HepG2 (cell line): ENCODE data around the gene EPB41L2. TPM values are rescaled to one million over a fixed set of nuclear protein-coding genes. Genes with fewer than 3 reads are reported as not detected.

Experiments
- AHR ChIP-seq: IDR thresholded peaks from 2 replicates; pipeline ENCODE4 v1.6.1; 2018; ENCODE audit warnings: missing genetic modification reagents, missing compliant biosample characterization
- CBFB ChIP-seq: sonication (generic); formaldehyde crosslinking; IDR thresholded peaks from 2 replicates; pipeline ENCODE4 v1.4.0; 2020; ENCODE audit warnings: missing genetic modification reagents
- FOXC1 ChIP-seq: sonication (generic); formaldehyde crosslinking; IDR thresholded peaks from 2 replicates; pipeline ENCODE4 v1.8.0; 2022; ENCODE audit warnings: mild to moderate bottlenecking, missing genetic modification reagents, borderline replicate concordance
- GATAD2A ChIP-seq: IDR thresholded peaks from 2 replicates; pipeline ENCODE4 v1.6.1; 2016
- KDM3A ChIP-seq: IDR thresholded peaks from 2 replicates; pipeline ENCODE4 v1.6.1; 2018; ENCODE audit warnings: low read depth, missing compliant biosample characterization
- PRDM15 ChIP-seq: sonication (generic); formaldehyde crosslinking; IDR thresholded peaks from 2 replicates; pipeline ENCODE4 v1.4.0; 2020; ENCODE audit warnings: missing genetic modification reagents
- SOX5 ChIP-seq: IDR thresholded peaks from 2 replicates; pipeline ENCODE4 v1.6.1; 2016; ENCODE audit warnings: borderline replicate concordance
- SP5 ChIP-seq: IDR thresholded peaks from 2 replicates; pipeline ENCODE4 v1.6.1; 2016; ENCODE audit warnings: low read depth, borderline replicate concordance
- TMF1 ChIP-seq: sonication (generic); formaldehyde crosslinking; IDR thresholded peaks from 2 replicates; pipeline ENCODE4 v1.8.1; 2022; ENCODE audit warnings: low read depth, missing genetic modification reagents
- ZFP82 ChIP-seq: sonication (generic); formaldehyde crosslinking; IDR thresholded peaks from 2 replicates; pipeline ENCODE4 v1.5.1; 2020; ENCODE audit warnings: mild to moderate bottlenecking, missing genetic modification reagents, borderline replicate concordance
- polyA plus RNA-seq, 8 experiments: library from polyadenylated mRNA; depleted of rRNA in 3 of 8; stranded (reverse) in 7 of 8; unstranded in 1 of 8; fragments of >200 nt; fragmentation: Illumina TruSeq in 4 of 8; extraction: Trizol in 4 of 8; gene quantifications; 2 replicates each; pipeline versions ENCODE4 v1.2.1 to v1.2.3, GENCODE V29; 2011 to 2016; ENCODE audit warnings: low read depth in 4 of 8, missing spikeins in 1 of 8, mixed read lengths in 1 of 8; ENCODE audit not compliant: insufficient read depth in 1 of 8
- total RNA-seq, 5 experiments: library from RNA; depleted of rRNA; stranded (reverse); fragments of >200 nt; fragmentation: Illumina TruSeq; extraction: Trizol; gene quantifications; 2 replicates each; pipeline ENCODE4 v1.2.3, GENCODE V29; 2016; ENCODE audit warnings: low read depth in 1 of 5
- TF ChIP-seq, protein P1 (sequence below): sonication (generic); formaldehyde crosslinking; IDR thresholded peaks from 2 replicates; pipeline ENCODE4 v1.9.0; 2021; ENCODE audit warnings: mild to moderate bottlenecking, missing genetic modification reagents
- TF ChIP-seq, protein P2 (sequence below): sonication (generic); formaldehyde crosslinking; IDR thresholded peaks from 2 replicates; pipeline ENCODE4 v1.5.1; 2020; ENCODE audit warnings: missing genetic modification reagents, mild to moderate bottlenecking, borderline replicate concordance
- TF ChIP-seq, protein P3 (sequence below): sonication (generic); formaldehyde crosslinking; IDR thresholded peaks from 2 replicates; pipeline ENCODE4 v1.4.0; 2020; ENCODE audit warnings: missing genetic modification reagents
- TF ChIP-seq, protein P4 (sequence below): sonication (generic); formaldehyde crosslinking; IDR thresholded peaks from 2 replicates; pipeline ENCODE4 v1.8.0; 2022; ENCODE audit warnings: mild to moderate bottlenecking, missing genetic modification reagents

Gene EPB41L2
- total and polyA plus RNA-seq, 2 of the 13 experiments (the other 11 are each of a cell fraction or from before 2014, with no cell fraction given) = 41.7 to 56.4 TPM

DNA sequence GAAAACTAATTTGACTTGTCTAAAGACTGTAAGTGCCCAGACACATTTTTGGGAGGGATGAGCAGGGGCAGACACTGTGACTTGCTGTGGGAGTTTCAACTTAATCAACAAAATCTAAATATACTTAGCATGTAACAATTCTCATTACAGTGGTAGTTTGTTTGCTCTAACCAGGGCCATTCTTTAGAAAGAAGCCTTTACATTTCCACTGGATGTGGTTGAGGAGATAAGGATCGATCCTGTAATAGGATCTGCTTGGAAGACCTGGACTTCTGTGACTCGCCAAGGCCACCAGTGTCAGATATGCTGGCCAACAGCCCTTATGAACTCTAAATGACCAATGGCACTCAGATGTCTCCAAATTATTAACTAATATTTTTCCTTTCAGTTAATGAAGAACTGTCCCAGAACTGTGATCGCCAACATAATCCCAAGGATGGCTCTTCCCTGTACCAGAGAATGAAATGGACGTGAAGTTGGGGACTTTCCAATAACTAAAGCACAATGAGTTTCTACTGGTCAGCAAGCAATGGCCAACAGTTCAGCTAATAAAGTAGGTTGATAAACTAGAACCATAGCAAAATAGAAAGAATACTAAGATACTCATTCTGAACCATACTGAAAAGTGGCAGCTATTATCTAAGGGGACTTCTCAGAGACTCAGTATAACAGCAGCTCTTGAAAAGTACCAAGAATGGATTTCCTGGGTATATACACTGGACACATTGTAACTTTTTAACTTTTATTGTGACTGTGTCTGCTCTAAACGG lies 228.4 kb downstream of the EPB41L2 start (continued):
- TF ChIP-seq, protein P1, sequence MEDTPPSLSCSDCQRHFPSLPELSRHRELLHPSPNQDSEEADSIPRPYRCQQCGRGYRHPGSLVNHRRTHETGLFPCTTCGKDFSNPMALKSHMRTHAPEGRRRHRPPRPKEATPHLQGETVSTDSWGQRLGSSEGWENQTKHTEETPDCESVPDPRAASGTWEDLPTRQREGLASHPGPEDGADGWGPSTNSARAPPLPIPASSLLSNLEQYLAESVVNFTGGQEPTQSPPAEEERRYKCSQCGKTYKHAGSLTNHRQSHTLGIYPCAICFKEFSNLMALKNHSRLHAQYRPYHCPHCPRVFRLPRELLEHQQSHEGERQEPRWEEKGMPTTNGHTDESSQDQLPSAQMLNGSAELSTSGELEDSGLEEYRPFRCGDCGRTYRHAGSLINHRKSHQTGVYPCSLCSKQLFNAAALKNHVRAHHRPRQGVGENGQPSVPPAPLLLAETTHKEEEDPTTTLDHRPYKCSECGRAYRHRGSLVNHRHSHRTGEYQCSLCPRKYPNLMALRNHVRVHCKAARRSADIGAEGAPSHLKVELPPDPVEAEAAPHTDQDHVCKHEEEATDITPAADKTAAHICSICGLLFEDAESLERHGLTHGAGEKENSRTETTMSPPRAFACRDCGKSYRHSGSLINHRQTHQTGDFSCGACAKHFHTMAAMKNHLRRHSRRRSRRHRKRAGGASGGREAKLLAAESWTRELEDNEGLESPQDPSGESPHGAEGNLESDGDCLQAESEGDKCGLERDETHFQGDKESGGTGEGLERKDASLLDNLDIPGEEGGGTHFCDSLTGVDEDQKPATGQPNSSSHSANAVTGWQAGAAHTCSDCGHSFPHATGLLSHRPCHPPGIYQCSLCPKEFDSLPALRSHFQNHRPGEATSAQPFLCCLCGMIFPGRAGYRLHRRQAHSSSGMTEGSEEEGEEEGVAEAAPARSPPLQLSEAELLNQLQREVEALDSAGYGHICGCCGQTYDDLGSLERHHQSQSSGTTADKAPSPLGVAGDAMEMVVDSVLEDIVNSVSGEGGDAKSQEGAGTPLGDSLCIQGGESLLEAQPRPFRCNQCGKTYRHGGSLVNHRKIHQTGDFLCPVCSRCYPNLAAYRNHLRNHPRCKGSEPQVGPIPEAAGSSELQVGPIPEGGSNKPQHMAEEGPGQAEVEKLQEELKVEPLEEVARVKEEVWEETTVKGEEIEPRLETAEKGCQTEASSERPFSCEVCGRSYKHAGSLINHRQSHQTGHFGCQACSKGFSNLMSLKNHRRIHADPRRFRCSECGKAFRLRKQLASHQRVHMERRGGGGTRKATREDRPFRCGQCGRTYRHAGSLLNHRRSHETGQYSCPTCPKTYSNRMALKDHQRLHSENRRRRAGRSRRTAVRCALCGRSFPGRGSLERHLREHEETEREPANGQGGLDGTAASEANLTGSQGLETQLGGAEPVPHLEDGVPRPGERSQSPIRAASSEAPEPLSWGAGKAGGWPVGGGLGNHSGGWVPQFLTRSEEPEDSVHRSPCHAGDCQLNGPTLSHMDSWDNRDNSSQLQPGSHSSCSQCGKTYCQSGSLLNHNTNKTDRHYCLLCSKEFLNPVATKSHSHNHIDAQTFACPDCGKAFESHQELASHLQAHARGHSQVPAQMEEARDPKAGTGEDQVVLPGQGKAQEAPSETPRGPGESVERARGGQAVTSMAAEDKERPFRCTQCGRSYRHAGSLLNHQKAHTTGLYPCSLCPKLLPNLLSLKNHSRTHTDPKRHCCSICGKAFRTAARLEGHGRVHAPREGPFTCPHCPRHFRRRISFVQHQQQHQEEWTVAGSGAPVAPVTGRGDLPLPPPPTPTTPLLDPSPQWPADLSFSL = no peak
- TF ChIP-seq, protein P2, sequence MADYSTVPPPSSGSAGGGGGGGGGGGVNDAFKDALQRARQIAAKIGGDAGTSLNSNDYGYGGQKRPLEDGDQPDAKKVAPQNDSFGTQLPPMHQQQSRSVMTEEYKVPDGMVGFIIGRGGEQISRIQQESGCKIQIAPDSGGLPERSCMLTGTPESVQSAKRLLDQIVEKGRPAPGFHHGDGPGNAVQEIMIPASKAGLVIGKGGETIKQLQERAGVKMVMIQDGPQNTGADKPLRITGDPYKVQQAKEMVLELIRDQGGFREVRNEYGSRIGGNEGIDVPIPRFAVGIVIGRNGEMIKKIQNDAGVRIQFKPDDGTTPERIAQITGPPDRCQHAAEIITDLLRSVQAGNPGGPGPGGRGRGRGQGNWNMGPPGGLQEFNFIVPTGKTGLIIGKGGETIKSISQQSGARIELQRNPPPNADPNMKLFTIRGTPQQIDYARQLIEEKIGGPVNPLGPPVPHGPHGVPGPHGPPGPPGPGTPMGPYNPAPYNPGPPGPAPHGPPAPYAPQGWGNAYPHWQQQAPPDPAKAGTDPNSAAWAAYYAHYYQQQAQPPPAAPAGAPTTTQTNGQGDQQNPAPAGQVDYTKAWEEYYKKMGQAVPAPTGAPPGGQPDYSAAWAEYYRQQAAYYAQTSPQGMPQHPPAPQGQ (CRISPR knock-in tag) = no peak
- TF ChIP-seq CBFB (peak; percentile 59; the same call in 1 of the 2 replicates), KDM3A (CRISPR knock-in tag) (0 out of 2 replicates have a peak, but pooled peaks have one; percentile 28), FOXC1 (CRISPR knock-in tag) (no peak), TMF1 (no peak), GATAD2A (peak; percentile 75; the same call in 1 of the 2 replicates), SOX5 (CRISPR knock-in tag) (peak; percentile 78; the same call in 1 of the 2 replicates), PRDM15 (0 out of 2 replicates have a peak, but pooled peaks have one; percentile 4), AHR (CRISPR knock-in tag) (no peak), ZFP82 (CRISPR knock-in tag) (0 out of 2 replicates have a peak, but pooled peaks have one; percentile 28), SP5 (CRISPR knock-in tag) (0 out of 2 replicates have a peak, but pooled peaks have one; percentile 21)
- TF ChIP-seq, protein P3, sequence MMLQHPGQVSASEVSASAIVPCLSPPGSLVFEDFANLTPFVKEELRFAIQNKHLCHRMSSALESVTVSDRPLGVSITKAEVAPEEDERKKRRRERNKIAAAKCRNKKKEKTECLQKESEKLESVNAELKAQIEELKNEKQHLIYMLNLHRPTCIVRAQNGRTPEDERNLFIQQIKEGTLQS = no peak
- TF ChIP-seq, protein P4, sequence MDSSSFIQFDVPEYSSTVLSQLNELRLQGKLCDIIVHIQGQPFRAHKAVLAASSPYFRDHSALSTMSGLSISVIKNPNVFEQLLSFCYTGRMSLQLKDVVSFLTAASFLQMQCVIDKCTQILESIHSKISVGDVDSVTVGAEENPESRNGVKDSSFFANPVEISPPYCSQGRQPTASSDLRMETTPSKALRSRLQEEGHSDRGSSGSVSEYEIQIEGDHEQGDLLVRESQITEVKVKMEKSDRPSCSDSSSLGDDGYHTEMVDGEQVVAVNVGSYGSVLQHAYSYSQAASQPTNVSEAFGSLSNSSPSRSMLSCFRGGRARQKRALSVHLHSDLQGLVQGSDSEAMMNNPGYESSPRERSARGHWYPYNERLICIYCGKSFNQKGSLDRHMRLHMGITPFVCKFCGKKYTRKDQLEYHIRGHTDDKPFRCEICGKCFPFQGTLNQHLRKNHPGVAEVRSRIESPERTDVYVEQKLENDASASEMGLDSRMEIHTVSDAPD (CRISPR knock-in tag) = 0 out of 2 replicates have a peak, but pooled peaks have one; percentile 50
